K562 (cell line): ENCODE data around the gene AHCYL2. TPM values are rescaled to one million over a fixed set of nuclear protein-coding genes. Genes with fewer than 3 reads are reported as not detected.

Experiments used
- DIDO1 ChIP-seq: fragments of 450-650 bp; IDR thresholded peaks from 2 replicates; pipeline ENCODE4 v1.6.1; 2016; ENCODE audit warnings: low read depth, missing biosample characterization, missing genetic modification characterization
- FOXK2 ChIP-seq, 2 experiments: fragments of 450-650 bp; IDR thresholded peaks in 1 of 2; conservative IDR thresholded peaks in 1 of 2; 2 replicates each; pipeline ENCODE4 v1.6.1; 2016; ENCODE audit warnings: low read depth in 2 of 2, mild to moderate bottlenecking in 1 of 2
- GTF2E2 ChIP-seq: fragments of 200-800 bp; sonication (Bioruptor generic); IDR thresholded peaks from 2 replicates; pipeline ENCODE4 v1.6.1; 2016; ENCODE audit warnings: missing genetic modification characterization, missing compliant biosample characterization
- HDAC2 ChIP-seq: fragments of 450-650 bp; IDR thresholded peaks from 2 replicates; pipeline ENCODE4 v1.6.1; 2016; ENCODE audit warnings: mild to moderate bottlenecking
- NBN ChIP-seq: fragments of 450-650 bp; IDR thresholded peaks from 2 replicates; pipeline ENCODE4 v1.6.1; 2016; ENCODE audit warnings: low read depth, mild to moderate bottlenecking
- NEUROD1 ChIP-seq: fragments of 150-350 bp; IDR thresholded peaks from 2 replicates; pipeline ENCODE4 v1.6.1; 2014; ENCODE audit warnings: borderline replicate concordance, low read length, low read depth; ENCODE audit not compliant: partially characterized antibody
- NFYB ChIP-seq: IDR thresholded peaks from 2 replicates; pipeline ENCODE4 v1.6.1; 2011; ENCODE audit warnings: mild to moderate bottlenecking, moderate library complexity; ENCODE audit not compliant: insufficient read length; ENCODE audit errors: extremely low read depth
- RBM22 ChIP-seq: fragments of 200-400 bp; formaldehyde crosslinking; IDR thresholded peaks from 2 replicates; pipeline ENCODE4 v1.6.1; 2018; ENCODE audit warnings: low read length, low read depth; ENCODE audit not compliant: poor library complexity, severe bottlenecking
- RBM25 ChIP-seq: fragments of 200-400 bp; formaldehyde crosslinking; IDR thresholded peaks from 2 replicates; pipeline ENCODE4 v1.6.1; 2018; ENCODE audit warnings: low read length, low read depth, moderate library complexity; ENCODE audit not compliant: severe bottlenecking
- polyA plus RNA-seq, 8 experiments: library from polyadenylated mRNA; depleted of rRNA in 4 of 8; stranded (reverse) in 5 of 8; unstranded in 3 of 8; fragments of >200 nt; fragmentation: Nextera tagmentation in 2 of 8; fragmentation: Illumina TruSeq in 1 of 8; extraction: Ambion mirVana in 2 of 8; extraction: Trizol in 1 of 8; gene quantifications; 2 replicates each; pipeline versions ENCODE4 v1.2.1 to v1.2.3, GENCODE V29; 2011 to 2014; ENCODE audit warnings: inconsistent platforms in 1 of 8, missing spikeins in 1 of 8
- total RNA-seq, 7 experiments: library from RNA; depleted of rRNA in 6 of 7; stranded (reverse); fragments of >200 nt in 6 of 7; fragmentation: Illumina TruSeq in 2 of 7; extraction: Trizol in 2 of 7; gene quantifications; 2 replicates each; pipeline versions ENCODE4 v1.2.1 to v1.2.3, GENCODE V29; 2011 to 2021; ENCODE audit warnings: low replicate concordance in 1 of 7
- TF ChIP-seq, protein P1 (sequence below), 2 experiments: fragments of 450-650 bp in 1 of 2; sonication (generic) in 1 of 2; formaldehyde crosslinking in 1 of 2; IDR thresholded peaks; 2 replicates each; pipeline versions ENCODE4 v1.7.1 to v1.9.0; 2016 to 2022; ENCODE audit warnings: inconsistent platforms in 1 of 2, mild to moderate bottlenecking in 1 of 2, missing genetic modification reagents in 1 of 2
- TF ChIP-seq, protein P2 (sequence below): IDR thresholded peaks from 2 replicates; pipeline ENCODE4 v1.6.1; 2011; ENCODE audit not compliant: insufficient read length; ENCODE audit errors: extremely low read depth
- TF ChIP-seq, protein P3 (sequence below): IDR thresholded peaks from 3 replicates; pipeline ENCODE4 v1.6.1; 2011; ENCODE audit warnings: borderline replicate concordance, mild to moderate bottlenecking; ENCODE audit not compliant: insufficient read length, insufficient read depth
- TF ChIP-seq, protein P4 (sequence below): sonication (generic); formaldehyde crosslinking; IDR thresholded peaks from 2 replicates; pipeline ENCODE4 v1.8.1; 2023; ENCODE audit warnings: mild to moderate bottlenecking, missing genetic modification reagents, moderate library complexity

Gene AHCYL2
- total and polyA plus RNA-seq, 9 of the 15 experiments (the other 6 are each of a cell fraction or from before 2014, with no cell fraction given) = 0.93 to 10.5 (median 5.2) TPM

DNA sequence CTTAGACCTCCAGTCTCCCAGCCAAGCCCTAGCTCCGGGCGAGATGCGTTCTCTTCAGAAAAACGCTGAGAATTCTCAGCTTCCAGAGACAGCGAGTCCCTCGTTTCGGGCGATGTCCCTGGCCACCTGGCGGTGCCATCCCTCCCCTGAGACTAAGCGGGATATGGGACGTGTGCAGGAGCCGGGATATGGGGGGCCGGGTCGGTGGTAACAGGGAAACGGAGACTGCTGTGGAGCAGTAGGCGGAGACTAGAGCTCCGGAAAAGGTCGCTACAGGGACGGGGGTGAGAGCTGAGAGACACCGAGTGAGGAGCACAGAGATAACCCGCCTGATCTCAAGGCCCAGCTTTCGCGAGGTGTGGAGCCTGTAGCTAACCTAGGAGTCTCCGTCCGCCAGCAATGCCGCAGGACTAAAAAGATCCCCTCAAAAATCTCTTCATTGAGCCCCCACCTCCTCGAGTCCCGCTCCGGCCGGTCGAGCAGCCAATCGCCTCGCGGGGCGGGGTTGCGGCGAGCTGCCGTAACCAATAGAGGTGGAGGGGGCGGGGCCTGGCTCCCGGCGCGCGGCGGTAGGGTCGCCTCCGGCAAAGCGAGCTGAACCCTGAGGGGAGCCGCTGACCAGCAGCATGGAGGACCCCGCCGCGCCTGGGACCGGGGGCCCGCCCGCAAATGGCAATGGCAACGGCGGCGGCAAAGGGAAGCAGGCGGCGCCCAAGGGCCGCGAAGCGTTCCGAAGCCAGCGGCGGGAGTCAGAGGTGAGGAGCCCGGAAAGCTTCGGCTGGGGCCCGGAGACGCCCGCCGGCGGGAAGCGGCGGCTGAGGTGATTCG, 209.2 kb downstream of the AHCYL2 start, which contains the start of gene STRIP2 (continued):
- TF ChIP-seq, protein P1, sequence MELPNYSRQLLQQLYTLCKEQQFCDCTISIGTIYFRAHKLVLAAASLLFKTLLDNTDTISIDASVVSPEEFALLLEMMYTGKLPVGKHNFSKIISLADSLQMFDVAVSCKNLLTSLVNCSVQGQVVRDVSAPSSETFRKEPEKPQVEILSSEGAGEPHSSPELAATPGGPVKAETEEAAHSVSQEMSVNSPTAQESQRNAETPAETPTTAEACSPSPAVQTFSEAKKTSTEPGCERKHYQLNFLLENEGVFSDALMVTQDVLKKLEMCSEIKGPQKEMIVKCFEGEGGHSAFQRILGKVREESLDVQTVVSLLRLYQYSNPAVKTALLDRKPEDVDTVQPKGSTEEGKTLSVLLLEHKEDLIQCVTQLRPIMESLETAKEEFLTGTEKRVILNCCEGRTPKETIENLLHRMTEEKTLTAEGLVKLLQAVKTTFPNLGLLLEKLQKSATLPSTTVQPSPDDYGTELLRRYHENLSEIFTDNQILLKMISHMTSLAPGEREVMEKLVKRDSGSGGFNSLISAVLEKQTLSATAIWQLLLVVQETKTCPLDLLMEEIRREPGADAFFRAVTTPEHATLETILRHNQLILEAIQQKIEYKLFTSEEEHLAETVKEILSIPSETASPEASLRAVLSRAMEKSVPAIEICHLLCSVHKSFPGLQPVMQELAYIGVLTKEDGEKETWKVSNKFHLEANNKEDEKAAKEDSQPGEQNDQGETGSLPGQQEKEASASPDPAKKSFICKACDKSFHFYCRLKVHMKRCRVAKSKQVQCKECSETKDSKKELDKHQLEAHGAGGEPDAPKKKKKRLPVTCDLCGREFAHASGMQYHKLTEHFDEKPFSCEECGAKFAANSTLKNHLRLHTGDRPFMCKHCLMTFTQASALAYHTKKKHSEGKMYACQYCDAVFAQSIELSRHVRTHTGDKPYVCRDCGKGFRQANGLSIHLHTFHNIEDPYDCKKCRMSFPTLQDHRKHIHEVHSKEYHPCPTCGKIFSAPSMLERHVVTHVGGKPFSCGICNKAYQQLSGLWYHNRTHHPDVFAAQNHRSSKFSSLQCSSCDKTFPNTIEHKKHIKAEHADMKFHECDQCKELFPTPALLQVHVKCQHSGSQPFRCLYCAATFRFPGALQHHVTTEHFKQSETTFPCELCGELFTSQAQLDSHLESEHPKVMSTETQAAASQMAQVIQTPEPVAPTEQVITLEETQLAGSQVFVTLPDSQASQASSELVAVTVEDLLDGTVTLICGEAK (IDR thresholded peaks at IDR 0.05) = no peak; the same call in none of the 2 replicates
- TF ChIP-seq, protein P1 (CRISPR knock-in tag; IDR thresholded peaks at IDR 0.05) = no peak
- TF ChIP-seq, protein P2, sequence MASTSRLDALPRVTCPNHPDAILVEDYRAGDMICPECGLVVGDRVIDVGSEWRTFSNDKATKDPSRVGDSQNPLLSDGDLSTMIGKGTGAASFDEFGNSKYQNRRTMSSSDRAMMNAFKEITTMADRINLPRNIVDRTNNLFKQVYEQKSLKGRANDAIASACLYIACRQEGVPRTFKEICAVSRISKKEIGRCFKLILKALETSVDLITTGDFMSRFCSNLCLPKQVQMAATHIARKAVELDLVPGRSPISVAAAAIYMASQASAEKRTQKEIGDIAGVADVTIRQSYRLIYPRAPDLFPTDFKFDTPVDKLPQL = peak; percentile 69
- TF ChIP-seq NFYB (peak; percentile 96), FOXK2 (conservative IDR thresholded peaks at IDR 0.05 in 1 of 2, IDR thresholded peaks at IDR 0.05 in 1 of 2; ENCODE audit: low read depth in 2 of 2) (peak in 1 of 2 experiments; percentile 95; a peak in 2 of 4 replicates), HDAC2 (0 out of 2 replicates have a peak, but pooled peaks have one; percentile 23), RBM25 (peak; percentile 100), NEUROD1 (peak; percentile 81), RBM22 (peak; percentile 38), GTF2E2 (peak; percentile 97), NBN (peak; percentile 49; the same call in 1 of the 2 replicates), DIDO1 (tag) (peak; percentile 48; the same call in 1 of the 2 replicates)
- TF ChIP-seq, protein P3, sequence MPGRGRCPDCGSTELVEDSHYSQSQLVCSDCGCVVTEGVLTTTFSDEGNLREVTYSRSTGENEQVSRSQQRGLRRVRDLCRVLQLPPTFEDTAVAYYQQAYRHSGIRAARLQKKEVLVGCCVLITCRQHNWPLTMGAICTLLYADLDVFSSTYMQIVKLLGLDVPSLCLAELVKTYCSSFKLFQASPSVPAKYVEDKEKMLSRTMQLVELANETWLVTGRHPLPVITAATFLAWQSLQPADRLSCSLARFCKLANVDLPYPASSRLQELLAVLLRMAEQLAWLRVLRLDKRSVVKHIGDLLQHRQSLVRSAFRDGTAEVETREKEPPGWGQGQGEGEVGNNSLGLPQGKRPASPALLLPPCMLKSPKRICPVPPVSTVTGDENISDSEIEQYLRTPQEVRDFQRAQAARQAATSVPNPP = no peak
- TF ChIP-seq, protein P4, sequence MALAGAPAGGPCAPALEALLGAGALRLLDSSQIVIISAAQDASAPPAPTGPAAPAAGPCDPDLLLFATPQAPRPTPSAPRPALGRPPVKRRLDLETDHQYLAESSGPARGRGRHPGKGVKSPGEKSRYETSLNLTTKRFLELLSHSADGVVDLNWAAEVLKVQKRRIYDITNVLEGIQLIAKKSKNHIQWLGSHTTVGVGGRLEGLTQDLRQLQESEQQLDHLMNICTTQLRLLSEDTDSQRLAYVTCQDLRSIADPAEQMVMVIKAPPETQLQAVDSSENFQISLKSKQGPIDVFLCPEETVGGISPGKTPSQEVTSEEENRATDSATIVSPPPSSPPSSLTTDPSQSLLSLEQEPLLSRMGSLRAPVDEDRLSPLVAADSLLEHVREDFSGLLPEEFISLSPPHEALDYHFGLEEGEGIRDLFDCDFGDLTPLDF = peak; percentile 15; the same call in 1 of the 2 replicates
